ENCODE data around the gene ATXN7. TPM values are rescaled to one million over a fixed set of nuclear protein-coding genes. Genes with fewer than 3 reads are reported as not detected.
A peak's percentile ranks its signal among the peaks of the same experiment; 100 is the strongest.

The ATXN7 gene
- total RNA-seq, 3 donors from 2014 or later (not counting 1 experiment from before 2014, with no cell fraction given), result 126 to 176 (median 146) TPM

DNA sequence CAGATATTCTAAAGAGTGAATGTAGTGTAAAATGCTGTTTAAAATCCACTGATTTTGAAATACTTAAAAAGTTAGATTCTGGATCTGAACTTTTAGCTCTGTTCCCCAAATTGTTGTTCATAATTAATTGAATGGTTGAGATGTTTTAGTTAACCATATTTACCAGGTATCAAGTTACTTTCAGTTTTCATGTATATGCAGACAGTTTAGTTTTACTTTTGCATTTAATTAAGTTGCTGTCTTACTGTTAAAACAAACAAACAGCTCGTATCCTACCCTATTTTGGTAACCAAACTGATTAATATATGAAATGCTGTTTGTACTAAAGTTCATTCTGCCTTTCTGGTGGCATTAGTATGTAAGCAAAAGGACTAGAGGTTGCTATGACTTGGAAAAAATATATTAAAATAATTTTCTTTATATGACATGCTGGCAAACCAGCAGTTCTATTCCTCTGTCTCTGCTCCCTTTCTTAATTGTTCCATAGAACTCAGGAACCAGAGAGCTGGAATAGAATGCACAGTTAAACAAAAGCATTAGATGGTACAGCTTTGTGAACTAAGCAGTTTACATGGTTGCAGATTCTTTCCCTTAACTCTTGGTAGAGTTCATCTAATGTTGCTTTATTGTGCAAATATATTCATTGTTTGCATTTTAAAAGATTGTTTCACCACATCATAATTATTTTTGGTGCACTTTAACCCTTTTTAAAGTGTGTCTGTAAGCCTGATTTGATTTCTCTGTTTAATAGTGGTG, 88.0 kb downstream of the ATXN7 start:
- H3K4me3 Mint-ChIP-seq, result peak overlapping the region; percentile 74
- no peaks in the 10 kb centered on the region for H3K27me3 Mint-ChIP-seq (ENCODE audit: low read depth in 2 of 2)
- peaks cover 3% of the 10 kb centered on the region for H3K36me3 ChIP-seq (ENCODE audit: control insufficient read depth, insufficient read depth, low read length)
- no peaks in the 10 kb centered on the region for H3K36me3 Mint-ChIP-seq
- H3K27ac ChIP-seq (ENCODE audit: low read length), result peak overlapping the region; percentile 63
- peaks cover 44 to 51% of the 10 kb centered on the region in 2 donors for H3K4me1 Mint-ChIP-seq
- peaks cover 8% of the 10 kb centered on the region for H3K4me1 ChIP-seq (ENCODE audit: control insufficient read depth, insufficient read depth, low read length)
- TF ChIP-seq CTCF (IDR thresholded peaks at IDR 0.05), result no peak
- ATAC-seq (peak; percentile 72 to 79 (median 76)), DNase-seq (no peak)
- H3K27me3 ChIP-seq (ENCODE audit: control insufficient read depth, insufficient read depth, low read length), result no peaks in the 10 kb centered on the region
- intact Hi-C loops (cut with micrococcal nuclease), result no loop called here
- no CpG with 5 or more reads among the region's 1 CpG for WGBS (ENCODE audit: insufficient coverage)
- peak overlapping the region; percentile 88 to 92 for H3K27ac Mint-ChIP-seq
- H3K4me3 ChIP-seq (ENCODE audit: low read length), result no peak overlapping the region
- H3K9me3 Mint-ChIP-seq, result no peaks in the 10 kb centered on the region
- H3K9me3 ChIP-seq (ENCODE audit: control insufficient read depth, insufficient read depth, low read length), result no peaks in the 10 kb centered on the region

- H3K4me1 ChIP-seq (ENCODE audit: control insufficient read depth, insufficient read depth, low read length), result peaks cover 7% of the 10 kb centered on the region
- H3K4me1 Mint-ChIP-seq, result peaks cover 42 to 46% of the 10 kb centered on the region in 2 donors
- WGBS (ENCODE audit: insufficient coverage), result 89% methylated on average over 2 of the region's 2 CpGs
- no peak for ATAC-seq
- H3K36me3 Mint-ChIP-seq, result no peaks in the 10 kb centered on the region
- peak overlapping the region; percentile 63 for H3K27ac ChIP-seq (ENCODE audit: low read length)
- intact Hi-C loops (cut with micrococcal nuclease), result no loop called here
- DNase-seq, result no peak
- H3K27me3 ChIP-seq (ENCODE audit: control insufficient read depth, insufficient read depth, low read length), result no peaks in the 10 kb centered on the region
- no peak for TF ChIP-seq CTCF (IDR thresholded peaks at IDR 0.05)
- H3K36me3 ChIP-seq (ENCODE audit: control insufficient read depth, insufficient read depth, low read length), result peaks cover 3% of the 10 kb centered on the region
- peak overlapping the region; percentile 88 to 92 for H3K27ac Mint-ChIP-seq
- no peaks in the 10 kb centered on the region for H3K9me3 ChIP-seq (ENCODE audit: control insufficient read depth, insufficient read depth, low read length)
- H3K27me3 Mint-ChIP-seq (ENCODE audit: low read depth in 2 of 2), result no peaks in the 10 kb centered on the region
- peak overlapping the region; percentile 32 for H3K4me3 Mint-ChIP-seq
- no peak overlapping the region for H3K4me3 ChIP-seq (ENCODE audit: low read length)
- no peaks in the 10 kb centered on the region for H3K9me3 Mint-ChIP-seq
Measured at GRCh38 chr3:63952248-63952594, 88.6 kb downstream of the ATXN7 start.

DNA sequence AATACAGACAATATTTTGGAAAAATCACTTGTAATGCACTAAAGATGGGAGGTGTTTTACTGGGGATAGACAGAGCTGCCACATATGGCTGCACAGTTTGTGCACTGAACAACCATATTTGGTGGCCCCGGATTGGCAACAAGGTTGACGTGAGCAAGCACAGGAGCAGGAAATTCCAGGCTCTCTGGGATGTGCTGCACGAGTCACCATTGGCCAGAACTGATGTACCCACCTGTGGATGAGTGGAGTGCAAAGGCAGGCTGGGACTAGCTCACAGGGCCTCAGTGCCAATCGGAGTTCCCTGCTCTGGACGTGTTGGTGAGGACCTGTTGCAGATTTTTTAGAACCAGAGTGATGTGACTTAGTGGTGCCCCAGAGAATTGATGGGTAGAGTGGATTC, 90.5 kb downstream of the ATXN7 start:
- Mint-ChIP-seq H3K4me3 (no peak overlapping the region), H3K9me3 (no peaks in the 10 kb centered on the region), H3K4me1 (peaks cover 30 to 33% of the 10 kb centered on the region in 2 donors), H3K36me3 (no peaks in the 10 kb centered on the region), H3K27ac (peak overlapping the region; percentile 16 to 36), H3K27me3 (ENCODE audit: low read depth in 2 of 2) (no peaks in the 10 kb centered on the region)
- H3K27me3 ChIP-seq (ENCODE audit: control insufficient read depth, insufficient read depth, low read length), result no peaks in the 10 kb centered on the region
- intact Hi-C loops (cut with micrococcal nuclease), result no loop called here
- no peaks in the 10 kb centered on the region for H3K4me1 ChIP-seq (ENCODE audit: control insufficient read depth, insufficient read depth, low read length)
- WGBS (ENCODE audit: insufficient coverage), result 95% methylated on average over 5 of the region's 5 CpGs
- H3K4me3 ChIP-seq (ENCODE audit: low read length), result no peak overlapping the region
- H3K27ac ChIP-seq (ENCODE audit: low read length), result no peak overlapping the region
- DNase-seq, result no peak
- no peak for ATAC-seq
- TF ChIP-seq CTCF (IDR thresholded peaks at IDR 0.05), result no peak
- no peaks in the 10 kb centered on the region for H3K9me3 ChIP-seq (ENCODE audit: control insufficient read depth, insufficient read depth, low read length)
- H3K36me3 ChIP-seq (ENCODE audit: control insufficient read depth, insufficient read depth, low read length), result peaks cover 3% of the 10 kb centered on the region

Data from natural killer cell (primary cell).